ENCODE data around the gene BEND6. TPM values are rescaled to one million over a fixed set of nuclear protein-coding genes. Genes with fewer than 3 reads are reported as not detected.

Gene BEND6
- total RNA-seq, 1 experiment from 2014 or later = 1.4 TPM

DNA sequence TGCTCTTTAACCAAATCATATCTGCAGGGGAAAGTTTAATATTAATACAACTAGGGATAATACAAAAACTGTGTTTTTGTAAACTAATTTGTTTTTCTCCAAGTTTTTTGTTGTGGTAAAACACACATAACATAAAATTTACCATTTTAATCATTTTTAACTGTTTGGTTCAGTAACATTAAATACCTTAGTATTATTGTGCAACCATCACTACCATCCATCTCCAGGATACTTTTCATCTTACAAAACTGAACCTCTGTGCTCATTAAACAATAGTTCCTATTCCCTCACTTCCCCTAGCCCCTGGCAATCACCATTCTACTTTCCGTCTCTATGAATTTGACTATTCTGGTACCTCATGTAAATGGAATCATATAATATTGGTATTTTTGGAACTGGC lies 15.9 kb downstream of the BEND6 start:
- H4K5ac ChIP-seq (ENCODE audit: insufficient read length, low read depth, low read length) = no peak overlapping the region
- H3K56ac ChIP-seq (ENCODE audit: insufficient read length, low read depth, low read length) = no peak overlapping the region
- no peak overlapping the region for H3K27ac ChIP-seq (ENCODE audit: insufficient read length, low read depth, low read length)
- no peaks in the 10 kb centered on the region for H3K9me3 ChIP-seq (ENCODE audit: control insufficient read depth, low read depth, low read length)
- H3K9me3 Mint-ChIP-seq = peaks cover 3 to 8% of the 10 kb centered on the region in 2 experiments; a peak in 4 of 5 replicates
- no peak overlapping the region for H4K91ac ChIP-seq (ENCODE audit: insufficient read length, low read depth, low read length)
- H3T11ph ChIP-seq (ENCODE audit: low read length) = no peak overlapping the region
- H2BK120ac ChIP-seq (ENCODE audit: low read depth, low read length, poor library complexity, severe bottlenecking) = no peak overlapping the region
- H2BK20ac ChIP-seq (ENCODE audit: low read depth, low read length, poor library complexity, severe bottlenecking) = no peak overlapping the region
- H3K4me3 Mint-ChIP-seq = no peak overlapping the region
- H3K9ac ChIP-seq (ENCODE audit: extremely low read depth, insufficient read length, low read length) = no peak overlapping the region
- H3K79me1 ChIP-seq (ENCODE audit: insufficient read depth, low read depth, low read length, poor library complexity, severe bottlenecking) = no peaks in the 10 kb centered on the region
- no peak overlapping the region for H2AK5ac ChIP-seq (ENCODE audit: insufficient read length, low read length)
- no peak overlapping the region for H3K4me2 ChIP-seq (ENCODE audit: insufficient read depth, insufficient read length, low read length)
- WGBS (ENCODE audit: extremely low coverage, insufficient read length, low lambda C conversion rate) = no CpG with 5 or more reads among the region's 1 CpG
- no peaks in the 10 kb centered on the region; the same call in 1 of the 2 replicates for H3K27me3 Mint-ChIP-seq (ENCODE audit: low read depth)
- H2BK12ac ChIP-seq (ENCODE audit: insufficient read length, low read depth, low read length) = no peak overlapping the region
- H4K8ac ChIP-seq (replicated peaks; ENCODE audit: insufficient read length, low read depth, low read length) = no peak overlapping the region
- no peaks in the 10 kb centered on the region for H3K79me2 ChIP-seq (ENCODE audit: insufficient read depth, low read length)
- no peak overlapping the region for H3K23ac ChIP-seq (ENCODE audit: insufficient read length, low read depth, low read length)
- H3K27ac Mint-ChIP-seq = no peak overlapping the region
- no peak overlapping the region for H3K4ac ChIP-seq (ENCODE audit: low read depth, low read length)
- no peak for DNase-seq
- H3K14ac ChIP-seq (ENCODE audit: insufficient read depth, low read length) = no peak overlapping the region
- no peaks in the 10 kb centered on the region for H4K20me1 ChIP-seq (ENCODE audit: control insufficient read depth, insufficient read depth, insufficient read length)
- no peak overlapping the region for H3K18ac ChIP-seq (ENCODE audit: insufficient read length, low read depth, low read length)
- no peak overlapping the region for H2BK5ac ChIP-seq (ENCODE audit: insufficient read length, low read length)
- peaks cover 0 to 6% (median 0%) of the 10 kb centered on the region in 3 experiments; a peak in 3 of 7 replicates for H3K36me3 Mint-ChIP-seq (ENCODE audit: insufficient read depth in 1 of 3, low read depth in 3 of 3)
- TF ChIP-seq, protein P1, sequence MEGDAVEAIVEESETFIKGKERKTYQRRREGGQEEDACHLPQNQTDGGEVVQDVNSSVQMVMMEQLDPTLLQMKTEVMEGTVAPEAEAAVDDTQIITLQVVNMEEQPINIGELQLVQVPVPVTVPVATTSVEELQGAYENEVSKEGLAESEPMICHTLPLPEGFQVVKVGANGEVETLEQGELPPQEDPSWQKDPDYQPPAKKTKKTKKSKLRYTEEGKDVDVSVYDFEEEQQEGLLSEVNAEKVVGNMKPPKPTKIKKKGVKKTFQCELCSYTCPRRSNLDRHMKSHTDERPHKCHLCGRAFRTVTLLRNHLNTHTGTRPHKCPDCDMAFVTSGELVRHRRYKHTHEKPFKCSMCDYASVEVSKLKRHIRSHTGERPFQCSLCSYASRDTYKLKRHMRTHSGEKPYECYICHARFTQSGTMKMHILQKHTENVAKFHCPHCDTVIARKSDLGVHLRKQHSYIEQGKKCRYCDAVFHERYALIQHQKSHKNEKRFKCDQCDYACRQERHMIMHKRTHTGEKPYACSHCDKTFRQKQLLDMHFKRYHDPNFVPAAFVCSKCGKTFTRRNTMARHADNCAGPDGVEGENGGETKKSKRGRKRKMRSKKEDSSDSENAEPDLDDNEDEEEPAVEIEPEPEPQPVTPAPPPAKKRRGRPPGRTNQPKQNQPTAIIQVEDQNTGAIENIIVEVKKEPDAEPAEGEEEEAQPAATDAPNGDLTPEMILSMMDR (conservative IDR thresholded peaks at IDR 0.05) = no peak
- no peaks in the 10 kb centered on the region for H3K23me2 ChIP-seq (ENCODE audit: insufficient read length, low read depth, low read length, poor library complexity, severe bottlenecking)
- H2BK15ac ChIP-seq (ENCODE audit: low read depth, low read length) = no peak overlapping the region
- H2AFZ ChIP-seq (ENCODE audit: low read length) = no peak overlapping the region
- no peaks in the 10 kb centered on the region for H3K4me1 ChIP-seq (ENCODE audit: insufficient read depth, low read length)
- no peaks in the 10 kb centered on the region for H3K27me3 ChIP-seq (ENCODE audit: insufficient read depth, low read length)
- 0 out of 4 replicates have a peak, but pooled peaks cover 0 to 2% of the 10 kb centered on the region in 2 experiments for H3K4me1 Mint-ChIP-seq
